ENCODE results near the gene IMMP2L.

DNA sequence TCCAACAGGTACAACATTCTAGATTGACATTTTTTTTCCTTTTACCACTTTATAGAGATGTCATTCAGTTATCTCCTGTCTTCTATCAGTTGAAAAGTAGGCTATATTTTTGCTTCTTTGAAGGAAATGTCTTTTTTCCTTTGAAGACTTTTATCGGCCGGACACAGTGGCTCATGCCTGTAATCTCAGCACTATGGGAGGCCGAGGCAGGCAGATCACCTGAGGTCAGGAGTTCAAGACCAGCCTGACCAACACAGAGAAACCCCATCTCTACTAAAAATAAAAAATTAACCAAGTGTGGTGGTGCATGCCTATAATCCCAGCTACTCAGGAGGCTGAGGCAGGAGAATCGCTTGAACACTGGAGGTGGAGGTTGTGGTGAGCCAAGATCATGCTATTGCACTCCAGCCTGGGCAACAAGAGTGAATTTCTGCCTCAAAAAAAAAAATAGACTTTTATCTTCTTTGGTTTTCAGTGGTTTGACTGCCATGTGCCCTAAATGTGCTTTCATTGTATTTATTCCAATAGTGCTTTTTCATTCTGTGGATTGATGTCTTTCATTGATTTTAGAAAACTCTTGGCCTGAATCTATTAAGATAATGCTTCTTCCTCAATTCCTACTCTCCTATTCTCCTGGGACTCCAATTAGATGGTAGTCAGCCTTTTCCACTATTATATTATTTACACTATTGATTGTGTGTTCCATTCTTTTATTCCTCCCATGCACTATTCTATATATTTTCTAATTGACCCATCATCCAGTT lies 84.6 kb downstream of the IMMP2L start:
- TF ChIP-seq, protein P1, sequence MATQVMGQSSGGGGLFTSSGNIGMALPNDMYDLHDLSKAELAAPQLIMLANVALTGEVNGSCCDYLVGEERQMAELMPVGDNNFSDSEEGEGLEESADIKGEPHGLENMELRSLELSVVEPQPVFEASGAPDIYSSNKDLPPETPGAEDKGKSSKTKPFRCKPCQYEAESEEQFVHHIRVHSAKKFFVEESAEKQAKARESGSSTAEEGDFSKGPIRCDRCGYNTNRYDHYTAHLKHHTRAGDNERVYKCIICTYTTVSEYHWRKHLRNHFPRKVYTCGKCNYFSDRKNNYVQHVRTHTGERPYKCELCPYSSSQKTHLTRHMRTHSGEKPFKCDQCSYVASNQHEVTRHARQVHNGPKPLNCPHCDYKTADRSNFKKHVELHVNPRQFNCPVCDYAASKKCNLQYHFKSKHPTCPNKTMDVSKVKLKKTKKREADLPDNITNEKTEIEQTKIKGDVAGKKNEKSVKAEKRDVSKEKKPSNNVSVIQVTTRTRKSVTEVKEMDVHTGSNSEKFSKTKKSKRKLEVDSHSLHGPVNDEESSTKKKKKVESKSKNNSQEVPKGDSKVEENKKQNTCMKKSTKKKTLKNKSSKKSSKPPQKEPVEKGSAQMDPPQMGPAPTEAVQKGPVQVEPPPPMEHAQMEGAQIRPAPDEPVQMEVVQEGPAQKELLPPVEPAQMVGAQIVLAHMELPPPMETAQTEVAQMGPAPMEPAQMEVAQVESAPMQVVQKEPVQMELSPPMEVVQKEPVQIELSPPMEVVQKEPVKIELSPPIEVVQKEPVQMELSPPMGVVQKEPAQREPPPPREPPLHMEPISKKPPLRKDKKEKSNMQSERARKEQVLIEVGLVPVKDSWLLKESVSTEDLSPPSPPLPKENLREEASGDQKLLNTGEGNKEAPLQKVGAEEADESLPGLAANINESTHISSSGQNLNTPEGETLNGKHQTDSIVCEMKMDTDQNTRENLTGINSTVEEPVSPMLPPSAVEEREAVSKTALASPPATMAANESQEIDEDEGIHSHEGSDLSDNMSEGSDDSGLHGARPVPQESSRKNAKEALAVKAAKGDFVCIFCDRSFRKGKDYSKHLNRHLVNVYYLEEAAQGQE (IDR thresholded peaks at IDR 0.05; ENCODE audit: insufficient read depth in 1 of 2, low read depth in 2 of 2, low read length in 2 of 2), result no peak
- no peak for TF ChIP-seq POLR2AphosphoS5 (IDR thresholded peaks at IDR 0.05; ENCODE audit: low read depth, low read length)
- TF ChIP-seq TAF1 (IDR thresholded peaks at IDR 0.05; ENCODE audit: borderline replicate concordance, insufficient read depth, low read length), result no peak
- TF ChIP-seq SIN3A (IDR thresholded peaks at IDR 0.05; ENCODE audit: borderline replicate concordance, insufficient read depth, low read length), result no peak
